ENCODE data around the gene AGAP1.

GRCh38 chr2:235848055-235848454 lies 354.2 kb downstream of the AGAP1 start:
- TF ChIP-seq CTCF (IDR thresholded peaks at IDR 0.05) (no peak), POLR2A (IDR thresholded peaks at IDR 0.05) (no peak)

Data from vagina (tissue), 2 donors.